HepG2 (cell line): Measurements from ENCODE around the gene AIP. TPM values are rescaled to one million over a fixed set of nuclear protein-coding genes. Genes with fewer than 3 reads are reported as not detected.

Experiments used
- AKNA ChIP-seq: sonication (generic); formaldehyde crosslinking; IDR thresholded peaks from 2 replicates; pipeline ENCODE4 v1.4.0; 2020; ENCODE audit warnings: missing genetic modification reagents, borderline replicate concordance
- DR1 ChIP-seq: sonication (generic); formaldehyde crosslinking; IDR thresholded peaks from 2 replicates; pipeline ENCODE4 v1.8.0; 2021; ENCODE audit warnings: mild to moderate bottlenecking, missing genetic modification reagents, inconsistent platforms
- E2F1 ChIP-seq: sonication (generic); formaldehyde crosslinking; IDR thresholded peaks from 2 replicates; pipeline ENCODE4 v1.5.0; 2020; ENCODE audit warnings: missing genetic modification reagents
- ELK4 ChIP-seq: sonication (generic); formaldehyde crosslinking; IDR thresholded peaks from 2 replicates; pipeline ENCODE4 v1.9.0; 2021; ENCODE audit warnings: missing genetic modification reagents, borderline replicate concordance
- HNF4G ChIP-seq, 2 experiments: sonication (generic) in 1 of 2; formaldehyde crosslinking in 1 of 2; IDR thresholded peaks; 2 replicates each; pipeline versions ENCODE4 v1.4.0 to v1.6.1; 2011 to 2020; ENCODE audit warnings: borderline replicate concordance in 2 of 2, low read depth in 2 of 2, mild to moderate bottlenecking in 2 of 2, low read length in 1 of 2, missing genetic modification reagents in 1 of 2, moderate library complexity in 1 of 2
- KDM1A ChIP-seq: IDR thresholded peaks from 2 replicates; pipeline ENCODE4 v1.6.1; 2016; ENCODE audit warnings: missing compliant biosample characterization
- KDM3A ChIP-seq: IDR thresholded peaks from 2 replicates; pipeline ENCODE4 v1.6.1; 2018; ENCODE audit warnings: low read depth, missing compliant biosample characterization
- KDM4B ChIP-seq: sonication (generic); formaldehyde crosslinking; IDR thresholded peaks from 2 replicates; pipeline ENCODE4 v1.4.0; 2020; ENCODE audit warnings: missing genetic modification reagents
- POGZ ChIP-seq: sonication (generic); formaldehyde crosslinking; IDR thresholded peaks from 2 replicates; pipeline ENCODE4 v1.4.0; 2020; ENCODE audit warnings: mild to moderate bottlenecking, missing genetic modification reagents
- PRPF4 ChIP-seq: fragments of 200-400 bp; formaldehyde crosslinking; IDR thresholded peaks from 2 replicates; pipeline ENCODE4 v1.6.1; 2016; ENCODE audit warnings: low read length, low read depth; ENCODE audit not compliant: poor library complexity, severe bottlenecking
- STAG1 ChIP-seq: sonication (generic); formaldehyde crosslinking; IDR thresholded peaks from 2 replicates; pipeline ENCODE4 v1.4.0; 2020; ENCODE audit warnings: missing genetic modification reagents
- ZBTB38 ChIP-seq: sonication (generic); formaldehyde crosslinking; IDR thresholded peaks from 2 replicates; pipeline ENCODE4 v1.5.1; 2020; ENCODE audit warnings: mild to moderate bottlenecking, missing genetic modification reagents
- ZBTB7B ChIP-seq: sonication (generic); formaldehyde crosslinking; IDR thresholded peaks from 2 replicates; pipeline ENCODE4 v1.4.0; 2020; ENCODE audit warnings: missing genetic modification reagents
- ZKSCAN5 ChIP-seq: sonication (generic); formaldehyde crosslinking; IDR thresholded peaks from 2 replicates; pipeline ENCODE4 v1.5.1; 2020; ENCODE audit warnings: mild to moderate bottlenecking, missing genetic modification reagents
- ZNF512 ChIP-seq: sonication (generic); formaldehyde crosslinking; IDR thresholded peaks from 2 replicates; pipeline ENCODE4 v1.4.0; 2020; ENCODE audit warnings: mild to moderate bottlenecking, missing genetic modification reagents
- ZNF563 ChIP-seq: sonication (generic); formaldehyde crosslinking; IDR thresholded peaks from 2 replicates; pipeline ENCODE4 v1.8.0; 2022; ENCODE audit warnings: mild to moderate bottlenecking, moderate library complexity, missing genetic modification reagents
- ZNF652 ChIP-seq: IDR thresholded peaks from 2 replicates; pipeline ENCODE4 v1.6.1; 2016; ENCODE audit warnings: low read depth, borderline replicate concordance
- ZNF724P ChIP-seq: sonication (generic); formaldehyde crosslinking; IDR thresholded peaks from 2 replicates; pipeline ENCODE4 v1.8.0; 2022; ENCODE audit warnings: missing genetic modification reagents, borderline replicate concordance
- polyA plus RNA-seq, 8 experiments: library from polyadenylated mRNA; depleted of rRNA in 3 of 8; stranded (reverse) in 7 of 8; unstranded in 1 of 8; fragments of >200 nt; fragmentation: Illumina TruSeq in 4 of 8; extraction: Trizol in 4 of 8; gene quantifications; 2 replicates each; pipeline versions ENCODE4 v1.2.1 to v1.2.3, GENCODE V29; 2011 to 2016; ENCODE audit warnings: low read depth in 4 of 8, missing spikeins in 1 of 8, mixed read lengths in 1 of 8; ENCODE audit not compliant: insufficient read depth in 1 of 8
- total RNA-seq, 5 experiments: library from RNA; depleted of rRNA; stranded (reverse); fragments of >200 nt; fragmentation: Illumina TruSeq; extraction: Trizol; gene quantifications; 2 replicates each; pipeline ENCODE4 v1.2.3, GENCODE V29; 2016; ENCODE audit warnings: low read depth in 1 of 5

AIP gene
- total and polyA plus RNA-seq, 2 of the 13 experiments (the other 11 are each of a cell fraction or from before 2014, with no cell fraction given) = 51.8 to 110 TPM

- no peak for TF ChIP-seq ZNF652
- no peak for TF ChIP-seq ZBTB7B (CRISPR knock-in tag)
- TF ChIP-seq KDM1A (CRISPR knock-in tag) = peak; percentile 99
- TF ChIP-seq E2F1 (CRISPR knock-in tag) = 0 out of 2 replicates have a peak, but pooled peaks have one; percentile 79
- TF ChIP-seq ZNF563 (CRISPR knock-in tag) = peak; percentile 67
- 0 out of 2 replicates have a peak, but pooled peaks have one; percentile 34 for TF ChIP-seq ELK4 (CRISPR knock-in tag)
- no peak for TF ChIP-seq PRPF4
- no peak for TF ChIP-seq ZKSCAN5 (CRISPR knock-in tag)
- peak; percentile 26; the same call in 1 of the 2 replicates for TF ChIP-seq KDM3A
- no peak for TF ChIP-seq HNF4G (IDR thresholded peaks at IDR 0.05; ENCODE audit: borderline replicate concordance, low read depth, low read length)
- TF ChIP-seq HNF4G (CRISPR knock-in tag; IDR thresholded peaks at IDR 0.05; ENCODE audit: borderline replicate concordance, low read depth) = no peak
- TF ChIP-seq ZNF724P (CRISPR knock-in tag) = no peak
- TF ChIP-seq AKNA (CRISPR knock-in tag) = no peak
- TF ChIP-seq STAG1 (CRISPR knock-in tag) = no peak
- no peak for TF ChIP-seq POGZ (CRISPR knock-in tag)
- no peak for TF ChIP-seq KDM4B (CRISPR knock-in tag)
- no peak for TF ChIP-seq ZBTB38
- TF ChIP-seq ZNF512 (CRISPR knock-in tag) = no peak
- peak; percentile 80; the same call in 1 of the 2 replicates for TF ChIP-seq DR1 (CRISPR knock-in tag)
Observed at GRCh38 chr11:67507864-67508485, 25.1 kb downstream of the AIP start, which contains the start of gene CDK2AP2 (continued).
